ENCODE results near the gene SLC16A3. TPM values are rescaled to one million over a fixed set of nuclear protein-coding genes. Genes with fewer than 3 reads are reported as not detected.

The SLC16A3 gene
- total and polyA plus RNA-seq, 8 donors, result 4.9 to 87.9 (median 37.7) TPM

DNA sequence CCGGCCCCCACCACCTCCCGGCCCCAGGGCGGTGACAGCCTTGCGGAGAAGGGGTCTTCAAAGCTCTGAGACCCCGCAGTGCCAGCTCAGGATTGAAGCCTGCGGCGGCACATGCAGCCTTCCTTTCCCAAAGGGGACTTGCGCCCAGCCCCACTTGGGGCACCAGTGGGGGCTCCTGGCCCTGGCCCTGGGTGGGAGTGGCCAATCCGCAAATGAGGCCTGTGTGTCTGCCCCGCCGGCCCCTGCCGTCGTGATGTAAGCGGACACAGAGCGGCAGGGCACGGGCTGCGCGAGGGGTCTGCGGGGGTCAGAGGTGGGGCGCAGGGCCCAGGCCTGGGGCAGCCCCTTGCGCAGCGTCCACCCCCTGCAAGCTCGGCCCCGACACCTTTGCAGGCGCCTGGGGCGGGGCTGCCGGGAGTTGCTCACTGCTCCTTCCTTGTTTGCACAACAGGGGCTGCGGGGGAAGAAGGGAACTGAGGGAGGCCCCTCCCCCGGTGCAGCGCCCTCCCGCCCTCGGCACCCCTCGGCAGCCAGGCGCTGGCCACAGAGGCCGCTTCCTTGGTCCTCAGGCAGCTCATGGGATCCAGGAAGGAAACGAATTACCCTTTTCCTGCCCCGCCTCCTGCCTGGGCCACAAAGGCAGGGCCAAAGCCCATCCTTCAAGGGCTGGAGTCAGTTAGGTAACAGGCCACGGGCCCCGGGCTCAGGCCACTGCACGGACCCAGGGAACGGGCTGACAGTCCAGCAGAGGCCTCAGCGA lies 2.9 kb downstream of the SLC16A3 start:
- TF ChIP-seq, protein P1, sequence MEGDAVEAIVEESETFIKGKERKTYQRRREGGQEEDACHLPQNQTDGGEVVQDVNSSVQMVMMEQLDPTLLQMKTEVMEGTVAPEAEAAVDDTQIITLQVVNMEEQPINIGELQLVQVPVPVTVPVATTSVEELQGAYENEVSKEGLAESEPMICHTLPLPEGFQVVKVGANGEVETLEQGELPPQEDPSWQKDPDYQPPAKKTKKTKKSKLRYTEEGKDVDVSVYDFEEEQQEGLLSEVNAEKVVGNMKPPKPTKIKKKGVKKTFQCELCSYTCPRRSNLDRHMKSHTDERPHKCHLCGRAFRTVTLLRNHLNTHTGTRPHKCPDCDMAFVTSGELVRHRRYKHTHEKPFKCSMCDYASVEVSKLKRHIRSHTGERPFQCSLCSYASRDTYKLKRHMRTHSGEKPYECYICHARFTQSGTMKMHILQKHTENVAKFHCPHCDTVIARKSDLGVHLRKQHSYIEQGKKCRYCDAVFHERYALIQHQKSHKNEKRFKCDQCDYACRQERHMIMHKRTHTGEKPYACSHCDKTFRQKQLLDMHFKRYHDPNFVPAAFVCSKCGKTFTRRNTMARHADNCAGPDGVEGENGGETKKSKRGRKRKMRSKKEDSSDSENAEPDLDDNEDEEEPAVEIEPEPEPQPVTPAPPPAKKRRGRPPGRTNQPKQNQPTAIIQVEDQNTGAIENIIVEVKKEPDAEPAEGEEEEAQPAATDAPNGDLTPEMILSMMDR (IDR thresholded peaks at IDR 0.05), result no peak
- TF ChIP-seq POLR2AphosphoS5 (IDR thresholded peaks at IDR 0.05), result peak in 2 of 3 donors; percentile 60 to 74
- peak; percentile 75 to 92 for DNase-seq
- H3K9me3 ChIP-seq, result no peaks in the 10 kb centered on the region
- H3K27me3 ChIP-seq, result peaks cover 0 to 4% (median 0%) of the 10 kb centered on the region in 3 donors
- H3K27ac ChIP-seq, result peak overlapping the region; percentile 91 to 97 (median 92)
- H3K4me3 ChIP-seq, result peak overlapping the region; percentile 61 to 75 (median 68)
- intact Hi-C loops (cut with DNase I; ENCODE audit: low total_unique reads), result loop anchor here (5.0 kb wide), 1 partner anchor 91 kb away; no protein-coding TSS in a partner anchor
- 2 to 19% (median 7%) methylated on average over 7 to 42 of the region's 42 CpGs for WGBS, 5 donors
- H3K36me3 ChIP-seq, result peaks cover 0 to 7% (median 4%) of the 10 kb centered on the region in 4 donors
- peaks cover 55 to 98% (median 78%) of the 10 kb centered on the region in 4 donors for H3K4me1 ChIP-seq

DNA sequence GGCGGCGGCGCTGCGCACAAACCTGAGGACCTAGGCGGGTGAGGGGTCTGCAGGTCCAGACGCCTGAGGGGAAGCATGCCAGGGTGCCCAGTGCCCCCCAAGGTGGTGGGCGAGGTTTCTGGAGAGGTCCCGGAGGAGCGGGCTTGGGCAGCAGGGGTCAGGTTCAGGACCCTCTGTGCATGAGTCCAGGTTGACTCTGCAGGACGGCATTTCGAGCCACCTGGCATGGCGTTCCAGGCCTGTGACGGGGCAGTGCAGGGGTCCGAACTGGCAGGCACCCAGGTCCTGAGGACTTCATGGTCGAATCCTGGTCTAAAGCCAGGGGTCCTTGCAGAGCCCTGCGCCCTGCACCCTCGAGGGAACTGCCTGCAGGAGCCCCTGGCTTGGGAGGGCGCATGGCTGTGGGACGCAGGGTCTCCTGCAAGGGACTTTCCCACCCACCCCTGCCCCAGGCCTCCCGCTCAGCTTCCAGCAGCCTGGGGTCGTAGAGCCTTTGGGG lies 3.5 kb downstream of the SLC16A3 start:
- intact Hi-C loops (cut with DNase I; ENCODE audit: low total_unique reads), result loop anchor here (5.0 kb wide), 1 partner anchor 90 kb away; no protein-coding TSS in a partner anchor
- Histone ChIP-seq H3K27ac (peak overlapping the region; percentile 91 to 97 (median 92)), H3K9me3 (no peaks in the 10 kb centered on the region), H3K36me3 (peaks cover 2 to 13% (median 10%) of the 10 kb centered on the region in 4 donors), H3K27me3 (peaks cover 0 to 4% (median 0%) of the 10 kb centered on the region in 3 donors), H3K4me1 (peaks cover 55 to 98% (median 84%) of the 10 kb centered on the region in 4 donors), H3K4me3 (peak overlapping the region in 3 of 4 donors; percentile 67 to 75 (median 68))
- TF ChIP-seq POLR2A (IDR thresholded peaks at IDR 0.05) (no peak), EP300 (IDR thresholded peaks at IDR 0.05) (no peak), POLR2AphosphoS5 (IDR thresholded peaks at IDR 0.05) (no peak)
- TF ChIP-seq, protein P1 (IDR thresholded peaks at IDR 0.05), result no peak
- WGBS, 5 donors, result 68 to 85% (median 81%) methylated on average over 14 to 21 of the region's 21 CpGs
- no peak for DNase-seq

DNA sequence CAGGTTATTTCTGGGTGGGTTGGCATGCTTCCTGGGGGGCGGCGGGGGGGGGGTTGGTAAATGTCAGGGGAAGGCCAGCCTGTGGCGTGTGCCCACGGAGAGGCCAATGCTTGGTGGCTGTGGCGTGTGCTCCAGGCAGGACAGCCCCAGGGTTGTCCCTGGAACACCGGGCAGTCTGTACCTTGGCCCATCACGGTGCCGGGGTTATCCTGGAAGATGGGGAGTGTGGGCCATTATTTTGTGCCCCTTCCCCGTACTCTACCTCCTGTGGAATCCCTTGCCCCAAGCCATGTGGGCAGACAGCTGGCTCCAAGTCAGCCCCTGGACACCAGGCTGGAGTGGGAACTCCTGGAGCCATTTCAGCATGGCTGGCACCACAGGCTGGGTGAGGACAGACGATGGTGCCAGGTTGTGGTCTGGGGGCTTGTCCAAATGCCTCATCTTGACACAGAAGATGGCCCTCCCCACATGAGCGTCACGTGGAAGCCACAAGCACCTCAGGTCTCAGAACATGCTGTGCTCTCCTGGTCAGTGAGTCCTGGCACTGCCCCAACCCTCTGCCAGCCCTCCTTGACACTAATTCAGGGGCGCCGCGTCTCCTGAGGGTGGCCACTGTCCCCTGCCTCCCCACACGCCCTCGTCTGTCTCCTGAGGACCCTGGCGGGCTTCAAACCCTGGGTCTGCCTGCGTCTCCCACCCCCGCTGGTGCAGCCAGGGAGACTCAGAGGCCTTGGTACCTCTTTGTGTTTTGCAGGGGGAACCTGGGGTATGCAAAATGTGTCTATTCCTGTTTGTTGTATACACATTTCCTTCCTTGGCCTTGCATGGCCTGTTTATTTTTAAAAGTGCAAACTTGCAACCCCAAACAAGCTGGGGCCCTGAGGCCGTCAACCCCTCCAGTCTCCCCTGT lies 4.3 kb downstream of the SLC16A3 start:
- WGBS, 5 donors, result 67 to 85% (median 75%) methylated on average over 19 to 21 of the region's 21 CpGs
- intact Hi-C loops (cut with DNase I; ENCODE audit: low total_unique reads), result loop anchor here (5.0 kb wide), 1 partner anchor 89 kb away; no protein-coding TSS in a partner anchor
- DNase-seq, result no peak
- peaks cover 6 to 21% (median 17%) of the 10 kb centered on the region in 4 donors for H3K36me3 ChIP-seq
- H3K4me1 ChIP-seq, result peaks cover 61 to 98% (median 86%) of the 10 kb centered on the region in 4 donors
- H3K27ac ChIP-seq, result peak overlapping the region in 3 of 5 donors; percentile 91 to 97 (median 94)
- H3K9me3 ChIP-seq, result no peaks in the 10 kb centered on the region
- peak in 1 of 3 donors; percentile 10 for TF ChIP-seq POLR2AphosphoS5 (IDR thresholded peaks at IDR 0.05)
- TF ChIP-seq, protein P1 (IDR thresholded peaks at IDR 0.05), result no peak
- peak overlapping the region in 1 of 4 donors; percentile 75 for H3K4me3 ChIP-seq
- peaks cover 0 to 4% (median 0%) of the 10 kb centered on the region in 3 donors for H3K27me3 ChIP-seq

All from stomach (tissue), 9 donors.